ENCODE results near the gene TARS2. TPM values are rescaled to one million over a fixed set of nuclear protein-coding genes. Genes with fewer than 3 reads are reported as not detected.
A peak's percentile ranks its signal among the peaks of the same experiment; 100 is the strongest.

The TARS2 gene
- total RNA-seq, 1 donor from 2014 or later = 29.6 TPM

GRCh38 chr1:150487763-150488115, 520 bp downstream of the TARS2 start:
- Histone ChIP-seq H3K4me1 (peaks cover 6% of the 10 kb centered on the region), H3K9me3 (ENCODE audit: low read depth) (no peaks in the 10 kb centered on the region), H3K9ac (peak overlapping the region; percentile 88), H3K4me3 (peak overlapping the region; percentile 97), H2AFZ (replicated peaks) (peak overlapping the region; percentile 81), H4K20me1 (ENCODE audit: low read depth) (no peaks in the 10 kb centered on the region), H3K27ac (no peak overlapping the region), H3F3A (ENCODE audit: low read depth) (peaks cover 11% of the 10 kb centered on the region), H3K79me2 (ENCODE audit: low read depth) (peaks cover 14% of the 10 kb centered on the region), H3K36me3 (no peaks in the 10 kb centered on the region), H3K27me3 (no peaks in the 10 kb centered on the region), H3K4me2 (peak overlapping the region; percentile 100)
- DNase-seq (ENCODE audit: low spot score) = peak; percentile 5
- TF ChIP-seq, protein P1, sequence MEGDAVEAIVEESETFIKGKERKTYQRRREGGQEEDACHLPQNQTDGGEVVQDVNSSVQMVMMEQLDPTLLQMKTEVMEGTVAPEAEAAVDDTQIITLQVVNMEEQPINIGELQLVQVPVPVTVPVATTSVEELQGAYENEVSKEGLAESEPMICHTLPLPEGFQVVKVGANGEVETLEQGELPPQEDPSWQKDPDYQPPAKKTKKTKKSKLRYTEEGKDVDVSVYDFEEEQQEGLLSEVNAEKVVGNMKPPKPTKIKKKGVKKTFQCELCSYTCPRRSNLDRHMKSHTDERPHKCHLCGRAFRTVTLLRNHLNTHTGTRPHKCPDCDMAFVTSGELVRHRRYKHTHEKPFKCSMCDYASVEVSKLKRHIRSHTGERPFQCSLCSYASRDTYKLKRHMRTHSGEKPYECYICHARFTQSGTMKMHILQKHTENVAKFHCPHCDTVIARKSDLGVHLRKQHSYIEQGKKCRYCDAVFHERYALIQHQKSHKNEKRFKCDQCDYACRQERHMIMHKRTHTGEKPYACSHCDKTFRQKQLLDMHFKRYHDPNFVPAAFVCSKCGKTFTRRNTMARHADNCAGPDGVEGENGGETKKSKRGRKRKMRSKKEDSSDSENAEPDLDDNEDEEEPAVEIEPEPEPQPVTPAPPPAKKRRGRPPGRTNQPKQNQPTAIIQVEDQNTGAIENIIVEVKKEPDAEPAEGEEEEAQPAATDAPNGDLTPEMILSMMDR (IDR thresholded peaks at IDR 0.05) = no peak
- no peak for TF ChIP-seq EZH2 (IDR thresholded peaks at IDR 0.05)
- Mint-ChIP-seq H3K9me3 (no peaks in the 10 kb centered on the region), H3K4me3 (peak overlapping the region; percentile 99), H3K36me3 (peaks cover 10% of the 10 kb centered on the region), H3K27me3 (ENCODE audit: insufficient read depth, low read depth) (no peaks in the 10 kb centered on the region), H3K27ac (peak overlapping the region; percentile 85), H3K4me1 (peaks cover 15% of the 10 kb centered on the region)

DNA sequence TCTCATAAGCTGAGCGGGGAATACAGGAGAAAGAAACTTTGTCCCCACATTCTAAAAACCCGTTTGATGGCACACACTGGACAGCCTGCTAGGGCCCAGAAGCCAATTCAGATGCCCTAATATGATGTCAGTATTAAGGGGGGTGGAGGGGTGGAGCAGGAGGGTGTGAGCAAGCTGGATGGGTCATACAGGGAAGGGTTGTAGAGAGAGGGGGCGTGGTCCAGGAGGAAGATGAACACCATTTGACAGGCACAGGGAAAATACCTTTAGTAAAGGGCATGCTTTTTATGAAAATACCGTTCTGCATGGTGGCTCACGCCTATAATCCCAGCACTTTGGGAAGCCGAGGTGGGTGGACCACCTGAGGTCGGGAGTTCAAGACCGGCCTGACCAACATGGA, 6.0 kb downstream of the TARS2 start:
- Histone ChIP-seq H3K27ac (no peak overlapping the region), H3F3A (ENCODE audit: low read depth) (peaks cover 5% of the 10 kb centered on the region), H3K9me3 (ENCODE audit: low read depth) (no peaks in the 10 kb centered on the region), H3K9ac (no peak overlapping the region), H3K27me3 (no peaks in the 10 kb centered on the region), H3K79me2 (ENCODE audit: low read depth) (peaks cover 5% of the 10 kb centered on the region), H3K36me3 (no peaks in the 10 kb centered on the region), H4K20me1 (ENCODE audit: low read depth) (no peaks in the 10 kb centered on the region), H3K4me2 (no peak overlapping the region), H2AFZ (replicated peaks) (no peak overlapping the region), H3K4me3 (no peak overlapping the region), H3K4me1 (peaks cover 2% of the 10 kb centered on the region)
- no peak overlapping the region for H3K27ac Mint-ChIP-seq
- no peaks in the 10 kb centered on the region for H3K9me3 Mint-ChIP-seq
- peaks cover 5% of the 10 kb centered on the region for H3K4me1 Mint-ChIP-seq
- no peak overlapping the region for H3K4me3 Mint-ChIP-seq
- DNase-seq (ENCODE audit: low spot score) = no peak
- TF ChIP-seq, protein P1 (IDR thresholded peaks at IDR 0.05) = no peak
- no peak for TF ChIP-seq EZH2 (IDR thresholded peaks at IDR 0.05)
- TF ChIP-seq EZH2phosphoT487 (IDR thresholded peaks at IDR 0.05) = no peak
- no peaks in the 10 kb centered on the region for H3K27me3 Mint-ChIP-seq (ENCODE audit: insufficient read depth, low read depth)
- H3K36me3 Mint-ChIP-seq = peaks cover 25% of the 10 kb centered on the region

- Histone ChIP-seq H4K20me1 (ENCODE audit: low read depth) (no peaks in the 10 kb centered on the region), H3K79me2 (ENCODE audit: low read depth) (no peaks in the 10 kb centered on the region), H3K4me3 (no peak overlapping the region), H3K36me3 (no peaks in the 10 kb centered on the region), H3K9me3 (ENCODE audit: low read depth) (no peaks in the 10 kb centered on the region), H3K4me1 (no peaks in the 10 kb centered on the region), H2AFZ (replicated peaks) (no peak overlapping the region), H3K27me3 (no peaks in the 10 kb centered on the region), H3K27ac (no peak overlapping the region), H3F3A (ENCODE audit: low read depth) (no peaks in the 10 kb centered on the region), H3K4me2 (no peak overlapping the region), H3K9ac (no peak overlapping the region)
- peaks cover 31% of the 10 kb centered on the region for H3K36me3 Mint-ChIP-seq
- DNase-seq (ENCODE audit: low spot score) = no peak
- no peaks in the 10 kb centered on the region for H3K9me3 Mint-ChIP-seq
- H3K4me1 Mint-ChIP-seq = no peaks in the 10 kb centered on the region
- no peak overlapping the region for H3K4me3 Mint-ChIP-seq
- peaks cover 4% of the 10 kb centered on the region for H3K27me3 Mint-ChIP-seq (ENCODE audit: insufficient read depth, low read depth)
- TF ChIP-seq EZH2phosphoT487 (IDR thresholded peaks at IDR 0.05) (no peak), EZH2 (IDR thresholded peaks at IDR 0.05) (no peak)
- TF ChIP-seq, protein P1 (IDR thresholded peaks at IDR 0.05) = no peak
- H3K27ac Mint-ChIP-seq = no peak overlapping the region
These were observed 11.1 kb downstream of the TARS2 start for GRCh38 chr1:150498342-150498741.

All from neural progenitor cell (in vitro differentiated cells).